Keratinocyte (primary cell): ENCODE results near the gene ZSCAN2. TPM values are rescaled to one million over a fixed set of nuclear protein-coding genes. Genes with fewer than 3 reads are reported as not detected.

Source experiments
- DNase-seq: peaks from one replicate; pipeline ENCODE4 v3.0.0-alpha.2; 2011; ENCODE audit warnings: low read depth, missing footprints, low spot score
- FAIRE-seq: peaks from 2 replicates; lab custom pipeline; 2011; peaks lifted over from hg19 to GRCh38; lab: Jason Lieb, UNC
- H2AFZ ChIP-seq: 2 replicates; pipeline ENCODE4 v1.6.0; 2012; ENCODE audit warnings: low read length, control low read depth, inconsistent platforms; ENCODE audit not compliant: control insufficient read depth
- H3K27ac ChIP-seq: 2 replicates; pipeline ENCODE4 v1.5.1; 2011; ENCODE audit warnings: low read length; ENCODE audit not compliant: control insufficient read depth, insufficient read depth
- H3K27me3 ChIP-seq: 3 replicates; pipeline ENCODE4 v1.6.0; 2011; ENCODE audit warnings: low read length; ENCODE audit not compliant: control insufficient read depth, insufficient read depth; ENCODE audit errors: extremely low read depth
- H3K36me3 ChIP-seq, 2 experiments: 2 replicates in 1 of 2; 3 replicates in 1 of 2; pipeline ENCODE4 v1.5.1; 2011; ENCODE audit warnings: low read length in 2 of 2, mild to moderate bottlenecking in 1 of 2; ENCODE audit not compliant: control insufficient read depth in 2 of 2, insufficient read depth in 2 of 2; ENCODE audit errors: extremely low read depth in 1 of 2
- H3K4me1 ChIP-seq: 3 replicates; pipeline ENCODE4 v1.5.1; 2011; ENCODE audit warnings: low read length; ENCODE audit not compliant: control insufficient read depth, insufficient read depth; ENCODE audit errors: extremely low read depth
- H3K4me2 ChIP-seq: 3 replicates; pipeline ENCODE4 v1.6.0; 2011; ENCODE audit warnings: low read depth, low read length; ENCODE audit not compliant: control insufficient read depth, insufficient read depth; ENCODE audit errors: extremely low read depth
- H3K4me3 ChIP-seq, 3 experiments: fragments of 200-600 bp in 1 of 3; sonication (generic) in 1 of 3; 2 replicates in 2 of 3; 3 replicates in 1 of 3; pipeline ENCODE4 v1.5.1; 2011 to 2016; ENCODE audit warnings: low read length in 3 of 3, mild to moderate bottlenecking in 3 of 3, control low read depth in 2 of 3, inconsistent platforms in 1 of 3, low read depth in 1 of 3, mixed read lengths in 1 of 3, mixed run types in 1 of 3, moderate library complexity in 1 of 3; ENCODE audit not compliant: control insufficient read depth in 2 of 3, insufficient read depth in 2 of 3; ENCODE audit errors: extremely low read depth in 1 of 3
- H3K79me2 ChIP-seq: 2 replicates; pipeline ENCODE4 v1.6.0; 2012; ENCODE audit warnings: low read length; ENCODE audit not compliant: control insufficient read depth, insufficient read depth
- H3K9ac ChIP-seq: 3 replicates; pipeline ENCODE4 v1.6.0; 2011; ENCODE audit warnings: low read length; ENCODE audit not compliant: control insufficient read depth, insufficient read depth; ENCODE audit errors: extremely low read depth
- H3K9me1 ChIP-seq: 3 replicates; pipeline ENCODE4 v1.6.0; 2011; ENCODE audit warnings: low read length; ENCODE audit not compliant: control insufficient read depth, insufficient read depth; ENCODE audit errors: extremely low read depth
- H3K9me3 ChIP-seq: 2 replicates; pipeline ENCODE4 v1.5.1; 2012; ENCODE audit warnings: low read depth, low read length; ENCODE audit not compliant: control insufficient read depth
- H4K20me1 ChIP-seq: 3 replicates; pipeline ENCODE4 v1.6.0; 2011; ENCODE audit warnings: low read length; ENCODE audit not compliant: control insufficient read depth, insufficient read depth; ENCODE audit errors: extremely low read depth
- CTCF ChIP-seq, 3 experiments: IDR thresholded peaks in 1 of 3; conservative IDR thresholded peaks in 1 of 3; optimal IDR thresholded peaks in 1 of 3; 2 replicates in 2 of 3; 3 replicates in 1 of 3; pipeline versions ENCODE3 to v1.5.1; 2011; ENCODE audit warnings: low read length in 3 of 3, mild to moderate bottlenecking in 3 of 3, moderate library complexity in 2 of 3, control low read depth in 1 of 3, inconsistent platforms in 1 of 3; ENCODE audit not compliant: insufficient read depth in 2 of 3; ENCODE audit errors: extremely low read depth in 1 of 3
- EZH2 ChIP-seq: IDR thresholded peaks from one replicate; pipeline ENCODE4 v1.6.1; 2012; ENCODE audit warnings: inconsistent platforms, mild to moderate bottlenecking, low read length, moderate library complexity
- dilution Hi-C: fragments of 300-500 bp; cut with MboI; formaldehyde crosslinking; loops from one replicate; pipeline ENCODE4 v1.7.0; 2020; ENCODE audit warnings: low sequenced_read_pairs; ENCODE audit not compliant: extremely low pct_ligation_motif_present
- polyA plus RNA-seq, 5 experiments: library from polyadenylated mRNA; depleted of rRNA in 3 of 5; stranded (reverse) in 3 of 5; stranded (forward) in 1 of 5; unstranded in 1 of 5; fragments of >200 nt; gene quantifications; 1 replicate in 1 of 5; 2 replicates in 3 of 5; 3 replicates in 1 of 5; pipeline versions ENCODE4 v1.2.1 to v1.2.3, GENCODE V29; 2011 to 2012; ENCODE audit warnings: missing spikeins in 2 of 5, low read depth in 1 of 5, low replicate concordance in 1 of 5

ZSCAN2 gene
- polyA plus RNA-seq, 1 donor (not counting 4 experiments of a cell fraction or from before 2014, with no cell fraction given), result 3.7 TPM

- no peak overlapping the region for H3K4me3 ChIP-seq
- H3K79me2 ChIP-seq, result no peaks in the 10 kb centered on the region
- FAIRE-seq (no peak), DNase-seq (no peak)
- H3K27ac ChIP-seq, result no peak overlapping the region
- no peaks in the 10 kb centered on the region for H3K27me3 ChIP-seq
- H2AFZ ChIP-seq, result no peak overlapping the region
- no peak overlapping the region for H3K9ac ChIP-seq
- TF ChIP-seq EZH2, result no peak
- no peak for TF ChIP-seq CTCF (optimal IDR thresholded peaks at IDR 0.05 in 1 of 3, IDR thresholded peaks at IDR 0.05 in 1 of 3, conservative IDR thresholded peaks at IDR 0.05 in 1 of 3; ENCODE audit: extremely low read depth in 1 of 3, insufficient read depth in 2 of 3, low read length in 3 of 3)
- no peaks in the 10 kb centered on the region for H4K20me1 ChIP-seq
- dilution Hi-C loops, result no loop called here
- no peak overlapping the region for H3K4me2 ChIP-seq
- no peaks in the 10 kb centered on the region for H3K9me3 ChIP-seq
- no peaks in the 10 kb centered on the region for H3K9me1 ChIP-seq
- peaks cover 39 to 40% of the 10 kb centered on the region in 2 experiments for H3K36me3 ChIP-seq
- H3K4me1 ChIP-seq, result no peaks in the 10 kb centered on the region
Measured at GRCh38 chr15:84643838-84644237, 43.0 kb downstream of the ZSCAN2 start.

GRCh38 chr15:84645496-84645895 lies 44.7 kb downstream of the ZSCAN2 start:
- Histone ChIP-seq H3K4me2 (no peak overlapping the region), H4K20me1 (no peaks in the 10 kb centered on the region), H3K4me1 (no peaks in the 10 kb centered on the region), H2AFZ (no peak overlapping the region), H3K4me3 (no peak overlapping the region), H3K79me2 (no peaks in the 10 kb centered on the region), H3K27me3 (no peaks in the 10 kb centered on the region), H3K9me3 (no peaks in the 10 kb centered on the region), H3K27ac (no peak overlapping the region), H3K36me3 (peaks cover 38 to 48% of the 10 kb centered on the region in 2 experiments), H3K9ac (no peak overlapping the region), H3K9me1 (no peaks in the 10 kb centered on the region)
- dilution Hi-C loops, result no loop called here
- DNase-seq (no peak), FAIRE-seq (no peak)
- TF ChIP-seq CTCF (optimal IDR thresholded peaks at IDR 0.05 in 1 of 3, IDR thresholded peaks at IDR 0.05 in 1 of 3, conservative IDR thresholded peaks at IDR 0.05 in 1 of 3; ENCODE audit: extremely low read depth in 1 of 3, insufficient read depth in 2 of 3, low read length in 3 of 3), result no peak
- no peak for TF ChIP-seq EZH2
